GM21529 (cell line): ENCODE measurements around the gene PITX2.

ENCODE experiments used
- ATAC-seq: cut with Tn5 transposase; IDR thresholded peaks from one replicate; pipeline ENCODE4 v1.9.1; 2021; ENCODE audit not compliant: unreplicated experiment

The PITX2 gene

GRCh38 chr4:110622841-110623717, at the start of gene PITX2:
TSS of gene PITX2 (minus strand) at chr4:110623077. CDS start at chr4:110622460, 617 bp downstream.
- no peak for ATAC-seq

GRCh38 chr4:110671679-110672078, 48.8 kb upstream of the PITX2 start:
- no peak for ATAC-seq

DNA sequence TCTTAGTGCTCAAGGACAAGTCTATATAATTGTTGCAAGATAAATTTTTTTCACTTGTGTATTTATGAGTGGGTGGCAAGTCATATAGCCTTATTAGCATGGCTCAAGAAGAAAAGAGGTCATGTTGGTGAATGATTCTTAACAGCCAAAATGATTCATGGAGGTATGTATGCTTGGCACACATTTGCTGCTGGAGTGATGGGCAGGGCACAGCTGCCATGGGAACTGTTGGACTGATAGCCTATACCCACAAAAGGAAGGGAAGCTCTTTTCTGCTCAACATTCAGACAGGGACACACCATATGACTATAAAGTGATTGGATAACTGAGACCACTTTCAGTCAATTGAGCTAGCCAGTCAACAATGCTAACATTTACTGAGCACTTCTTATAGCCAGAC, 46.8 kb upstream of the PITX2 start:
- no peak for ATAC-seq

DNA sequence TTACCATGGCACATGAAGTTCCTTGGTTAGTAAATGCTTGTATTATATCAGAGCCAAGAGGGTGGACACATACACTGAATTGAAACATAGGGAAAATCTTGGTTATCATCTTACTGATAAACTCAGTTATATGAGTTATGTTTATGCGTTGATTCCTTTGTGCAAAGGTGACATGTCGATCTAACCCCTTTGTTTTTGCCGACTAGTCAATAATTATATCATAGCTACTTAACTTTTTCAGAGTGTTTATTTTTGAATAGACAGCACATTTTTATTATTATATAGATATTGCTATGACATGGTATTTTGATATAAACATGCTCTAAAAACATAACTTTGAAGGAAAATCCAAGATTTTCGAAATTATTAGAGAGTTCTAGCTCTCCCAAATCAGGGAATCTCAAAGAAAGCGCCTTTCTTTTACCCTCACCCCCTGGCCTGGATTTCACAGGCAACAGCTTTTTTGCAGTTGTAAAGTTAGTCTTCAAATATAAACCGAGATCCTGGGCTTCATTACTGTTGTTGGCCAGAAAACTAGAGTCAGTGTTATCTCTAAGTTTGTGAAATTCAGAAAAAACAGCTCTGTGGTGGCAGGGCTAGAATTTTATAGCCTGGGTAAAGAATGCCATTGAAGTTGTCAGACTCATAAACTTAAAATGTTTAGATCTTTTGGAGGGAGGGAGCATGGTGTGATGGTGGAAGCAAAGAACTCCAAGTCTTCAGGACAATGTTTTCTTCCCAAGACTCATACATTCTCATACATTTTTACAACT, 45.8 kb upstream of the PITX2 start:
- ATAC-seq, result no peak

DNA sequence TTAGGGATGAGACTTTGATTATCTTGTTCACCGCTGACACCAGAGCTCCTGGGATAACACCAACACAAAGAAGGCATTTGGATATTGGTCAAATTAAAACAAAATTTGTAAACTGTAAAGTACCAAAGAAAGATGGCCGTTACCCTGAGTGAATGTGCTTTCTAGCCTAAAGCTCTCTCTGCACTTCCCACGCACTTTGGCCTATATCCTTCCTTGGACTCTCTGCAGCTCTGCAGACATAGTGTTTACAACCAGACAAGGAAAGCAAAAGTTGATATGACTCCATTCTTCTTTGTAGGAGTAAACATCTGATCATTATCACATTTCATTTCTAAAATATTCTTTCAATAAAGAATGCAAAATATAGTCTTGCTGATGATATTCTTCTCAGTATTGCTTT, 44.8 kb upstream of the PITX2 start:
- no peak for ATAC-seq

DNA sequence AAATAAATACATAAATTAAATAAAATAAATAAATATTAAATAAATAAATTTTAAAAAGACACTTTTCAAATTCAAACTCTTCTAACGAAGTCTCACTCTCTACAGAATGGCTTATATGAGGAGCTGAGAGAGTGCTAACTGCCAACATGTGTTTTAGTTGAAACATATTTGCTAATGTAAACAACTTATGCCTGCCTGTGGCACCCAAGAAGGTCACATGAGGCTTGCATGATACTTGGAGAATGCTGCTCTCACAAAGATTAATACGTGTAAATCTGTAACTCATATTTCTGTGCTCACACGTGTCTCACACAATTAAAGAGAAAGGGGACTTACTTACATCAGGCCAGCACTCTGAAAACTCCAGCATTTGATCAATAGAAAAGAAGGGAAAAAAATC, 43.2 kb upstream of the PITX2 start:
- ATAC-seq, result no peak

DNA sequence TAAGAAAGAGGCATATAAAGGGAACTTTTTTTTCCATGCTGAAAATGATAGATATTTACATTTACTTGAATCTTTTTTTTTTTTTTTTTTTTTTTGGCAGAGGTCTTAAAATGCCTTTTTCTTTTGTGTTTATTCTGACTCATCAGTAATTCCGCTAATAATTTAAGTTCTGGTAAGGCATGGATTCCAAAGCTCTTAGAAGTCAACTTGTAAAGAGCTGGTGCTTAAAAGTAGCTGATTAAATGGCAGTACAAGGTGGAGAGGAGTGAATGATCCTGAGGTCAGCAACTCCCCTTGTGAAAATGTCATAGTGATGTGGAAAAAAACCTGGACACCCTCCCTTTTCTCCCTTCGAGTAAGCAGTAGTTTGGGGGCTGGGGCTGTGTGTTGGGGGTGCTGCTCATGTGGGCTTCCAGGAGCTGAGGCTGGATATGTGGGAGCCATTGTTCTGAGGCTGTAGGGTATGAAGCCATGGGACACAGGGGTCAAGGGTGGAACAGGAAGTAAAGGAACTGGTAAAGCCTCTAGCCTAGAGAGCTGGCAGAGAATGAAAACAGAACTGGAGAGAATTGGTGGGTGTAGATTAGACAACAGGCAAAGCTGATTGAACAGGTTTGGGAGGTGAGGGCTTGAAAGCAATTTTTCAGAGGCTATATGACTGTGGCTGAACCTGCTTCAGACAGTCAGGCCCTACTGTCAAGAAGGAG, 41.0 kb upstream of the PITX2 start:
- no peak for ATAC-seq

DNA sequence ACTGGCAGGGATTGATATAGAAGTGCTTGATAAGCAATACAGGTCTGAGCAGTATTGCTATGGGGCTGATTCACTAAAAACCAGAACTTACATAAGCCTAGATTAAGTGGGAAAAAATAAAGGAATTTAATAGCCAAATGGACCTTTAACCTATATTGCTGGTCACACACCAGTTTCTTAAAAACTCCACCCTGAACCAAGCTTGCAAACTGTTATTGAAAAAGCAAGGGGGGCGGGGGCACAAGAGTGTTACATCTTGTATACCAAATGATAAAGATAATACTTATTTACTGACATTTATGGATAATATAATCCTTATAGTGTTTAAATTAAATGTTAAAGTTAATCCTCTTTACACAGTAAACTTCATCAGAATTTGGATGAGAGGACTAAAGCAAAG, 40.3 kb upstream of the PITX2 start:
- no peak for ATAC-seq

DNA sequence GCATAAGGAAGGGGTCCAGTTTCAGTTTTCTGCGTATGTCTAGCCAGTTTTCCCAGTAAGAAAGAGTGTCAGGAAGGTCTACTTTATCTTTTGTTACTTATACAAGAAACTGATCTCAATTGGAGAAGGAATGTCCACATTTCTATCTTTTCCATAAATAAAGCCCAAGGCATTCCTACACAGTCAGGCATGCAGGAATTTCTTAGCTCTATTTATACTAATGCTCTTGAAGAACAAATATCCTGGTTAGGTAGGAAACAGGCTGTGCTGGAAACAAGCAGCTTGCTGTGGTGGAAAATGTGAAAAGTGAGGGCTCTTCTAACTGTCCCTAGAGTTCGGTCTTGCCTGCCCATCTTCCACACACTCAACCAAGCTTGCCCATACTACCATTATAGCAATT, 37.9 kb upstream of the PITX2 start:
- ATAC-seq, result no peak

DNA sequence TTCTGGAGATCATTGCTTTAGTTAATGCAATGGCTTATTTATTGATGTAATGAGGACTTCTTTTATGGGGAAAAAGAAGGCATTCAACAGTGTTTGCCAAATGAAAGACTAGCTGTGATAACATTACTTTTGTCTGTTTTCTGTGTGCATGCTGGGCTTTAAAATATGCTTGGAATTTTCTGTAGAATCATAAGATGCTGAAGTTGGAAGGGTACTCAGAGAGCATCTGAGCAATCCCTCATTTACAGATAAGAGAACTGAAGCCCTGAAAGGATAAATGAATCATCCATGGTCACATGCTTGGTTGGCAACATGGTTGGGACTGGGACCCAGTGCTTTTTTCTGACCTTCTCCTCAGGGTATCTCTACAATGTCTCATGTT, 31.4 kb upstream of the PITX2 start:
- ATAC-seq, result no peak

GRCh38 chr4:110653321-110654253, 30.7 kb upstream of the PITX2 start:
- no peak for ATAC-seq

DNA sequence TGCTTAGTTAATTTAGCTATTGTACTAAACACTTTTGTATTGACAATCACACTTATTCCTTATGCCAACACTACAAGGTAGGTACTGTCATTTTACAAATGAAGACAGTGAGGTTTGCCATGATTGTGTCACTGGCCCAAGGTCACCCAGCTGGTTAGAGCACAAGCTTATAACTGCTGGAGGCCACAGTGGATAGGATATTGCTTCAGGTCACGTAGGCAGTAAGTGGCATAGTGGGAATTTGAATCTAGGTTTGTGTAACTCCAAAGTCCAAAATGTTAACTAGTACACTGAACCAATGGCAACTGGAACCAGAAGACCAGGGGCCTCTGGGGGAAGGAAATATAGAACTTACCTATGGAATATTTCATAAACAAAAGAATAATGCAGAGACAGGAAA, 21.1 kb upstream of the PITX2 start:
- no peak for ATAC-seq

- ATAC-seq, result no peak
These were observed 20.2 kb upstream of the PITX2 start for GRCh38 chr4:110643096-110643495.

- no peak for ATAC-seq
These were observed 18.3 kb upstream of the PITX2 start for GRCh38 chr4:110641218-110641617.

- ATAC-seq, result no peak
These were observed 17.7 kb upstream of the PITX2 start for GRCh38 chr4:110640576-110640975.

DNA sequence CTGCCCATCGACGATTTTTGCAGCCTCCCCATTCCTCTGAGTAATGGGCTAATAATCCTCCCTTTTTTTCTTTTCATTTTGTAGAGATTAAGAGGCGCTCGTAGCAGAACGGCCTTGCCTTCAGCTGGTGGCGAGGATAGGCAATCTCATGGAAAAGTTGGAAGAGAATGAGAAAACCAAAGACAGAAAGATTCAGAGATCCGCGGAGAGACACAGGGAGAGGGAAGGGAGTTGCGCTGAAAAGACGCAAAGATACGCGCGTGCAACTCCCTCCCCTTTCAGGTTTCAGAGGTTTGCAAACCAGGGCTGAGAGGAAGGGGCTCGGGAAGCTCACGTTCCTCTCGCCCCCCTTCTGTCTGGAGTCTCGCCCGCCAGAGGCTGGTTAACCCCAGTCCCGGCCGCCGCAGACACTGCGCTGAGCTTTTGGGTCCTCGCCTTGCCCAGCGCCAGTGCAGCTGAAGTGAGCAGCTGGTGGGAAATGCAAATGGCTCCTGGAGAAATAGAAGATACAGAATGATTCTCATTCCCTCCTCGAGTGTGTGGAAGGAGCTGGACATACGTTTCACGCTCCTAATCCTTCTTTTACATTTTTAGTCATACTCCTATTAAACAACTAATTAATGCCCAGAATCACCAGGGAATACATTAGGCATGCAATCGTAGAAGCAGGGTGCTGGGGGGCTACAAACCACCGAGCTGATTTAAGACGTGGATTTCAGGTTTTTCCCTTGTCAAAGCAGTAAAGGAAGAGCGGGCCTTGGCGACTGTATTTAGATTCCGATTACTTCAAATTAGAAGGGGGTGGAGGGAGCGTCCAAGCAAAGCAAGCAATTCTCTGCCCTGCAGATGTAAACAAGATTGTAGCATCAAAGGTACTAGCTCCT, 16.6 kb upstream of the PITX2 start:
- no peak for ATAC-seq

DNA sequence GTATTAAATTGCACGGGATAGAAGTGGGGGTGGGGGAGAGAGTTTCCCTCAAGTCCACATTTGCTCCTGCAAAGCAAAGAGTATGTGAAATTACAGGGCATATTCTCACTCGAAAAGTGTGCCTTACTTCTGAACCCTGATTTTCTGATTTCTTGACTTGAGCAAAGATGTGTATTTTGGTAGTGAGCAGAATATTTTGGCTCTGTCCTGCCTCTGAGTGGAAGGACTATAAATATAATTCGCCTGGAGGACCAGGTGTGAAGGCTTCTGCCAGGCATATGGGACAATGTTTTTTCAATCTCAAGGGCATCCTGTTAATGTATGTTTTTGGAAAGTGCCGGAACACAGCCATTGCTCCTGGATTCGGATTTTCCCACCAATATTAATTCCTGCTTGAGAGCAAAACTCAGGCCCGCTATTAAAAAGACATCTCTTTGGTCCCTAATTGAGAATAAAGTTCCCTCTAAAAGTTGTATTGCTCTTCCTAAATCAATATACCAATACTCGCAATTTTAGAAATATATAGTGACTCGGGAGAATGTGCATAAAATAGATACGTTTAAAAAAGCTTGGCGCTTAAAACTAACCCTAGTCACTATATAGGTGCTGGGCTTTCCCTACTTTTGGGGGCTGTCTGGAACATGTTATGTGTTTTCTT, 15.3 kb upstream of the PITX2 start:
- ATAC-seq, result no peak

DNA sequence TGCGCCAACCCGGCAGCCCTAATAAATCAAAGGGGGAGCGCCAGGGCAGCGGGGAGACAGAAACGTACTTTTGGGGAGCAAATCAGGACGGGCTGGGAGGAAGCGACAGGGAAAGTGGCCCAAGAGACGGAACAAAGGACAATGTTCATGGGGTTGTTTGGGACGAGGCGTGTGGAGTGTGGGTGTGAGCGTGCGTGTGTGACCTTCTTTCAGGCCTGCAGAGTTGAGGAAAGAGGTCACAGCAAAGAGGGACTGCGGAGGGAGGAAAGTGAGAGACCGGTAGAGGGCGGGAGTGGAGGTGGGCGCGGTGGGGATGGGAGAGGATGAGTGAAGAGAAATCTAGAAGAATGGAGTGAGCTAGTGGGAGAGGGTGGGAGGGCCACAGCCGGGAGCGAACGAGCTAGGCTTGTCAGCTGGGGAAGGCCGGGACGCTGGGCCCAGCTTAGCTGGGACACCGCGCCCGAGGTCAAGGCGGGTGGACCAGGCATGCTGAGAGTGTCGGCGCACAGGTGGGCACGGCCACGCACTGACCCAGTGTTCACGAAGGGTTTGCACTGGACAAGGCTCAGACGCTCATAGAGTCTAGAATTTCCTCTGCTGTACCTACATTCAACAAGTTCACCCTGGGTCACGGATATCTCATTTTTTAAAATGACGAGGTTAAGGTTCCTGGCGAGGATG, 14.7 kb upstream of the PITX2 start:
- no peak for ATAC-seq
